ENCODE data around the gene LNPEP. TPM values are rescaled to one million over a fixed set of nuclear protein-coding genes. Genes with fewer than 3 reads are reported as not detected.

LNPEP gene
- total and polyA plus RNA-seq, 2 donors from 2014 or later, result 6.5 to 74.3 TPM

DNA sequence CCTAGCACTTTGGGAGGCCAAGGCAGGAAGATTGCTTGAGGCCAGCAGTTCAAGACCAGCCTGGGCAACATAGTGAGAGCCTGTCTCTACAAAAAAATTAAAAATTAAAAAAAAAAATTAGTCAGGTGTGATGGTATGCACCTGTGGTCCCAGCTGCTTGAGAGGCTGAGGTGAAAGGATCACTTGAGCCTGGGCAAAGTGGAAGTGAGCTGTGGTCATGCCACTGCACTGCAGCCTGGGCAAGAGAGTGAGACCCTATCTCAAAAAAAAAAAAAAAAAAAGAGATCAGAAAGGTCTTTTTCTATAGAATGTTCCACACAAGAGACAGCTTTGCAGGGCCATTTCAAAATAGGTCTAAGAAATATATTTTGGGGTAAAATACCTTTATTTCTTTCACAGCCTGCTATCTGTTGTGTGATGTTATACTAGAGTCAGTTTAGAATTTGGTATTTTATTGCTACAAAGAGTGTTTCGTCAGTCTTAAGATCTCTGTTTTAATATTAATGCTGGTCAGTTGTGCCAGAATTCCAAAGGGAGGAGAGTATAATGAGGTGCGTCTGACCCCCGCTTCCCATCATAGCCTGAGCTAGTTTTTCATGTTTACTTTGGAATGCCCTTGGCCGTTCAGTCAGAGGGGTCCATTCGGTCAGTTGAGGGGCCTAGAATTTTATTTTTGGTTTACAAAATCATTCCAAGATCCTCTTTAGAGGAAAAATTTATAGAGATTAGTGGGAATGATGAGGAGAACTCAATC is 9.4 kb downstream of the LNPEP start:
- no peaks in the 10 kb centered on the region for H3K27me3 ChIP-seq (ENCODE audit: control insufficient read depth, insufficient read depth, low read length)
- peaks cover 0 to 8% (median 0%) of the 10 kb centered on the region in 3 donors for H3K4me1 ChIP-seq (ENCODE audit: control insufficient read depth in 2 of 3, insufficient read depth in 2 of 3, low read depth in 1 of 3, low read length in 3 of 3)
- FAIRE-seq (no peak), DNase-seq (no peak)
- no peak overlapping the region for H3K27ac ChIP-seq (ENCODE audit: low read depth in 2 of 2, low read length in 2 of 2)
- H3K9ac ChIP-seq (ENCODE audit: low read length in 3 of 3), result no peak overlapping the region
- no peak overlapping the region for H3K4me3 ChIP-seq (ENCODE audit: low read length in 3 of 3)
- intact Hi-C loops (cut with DNase I), result no loop called here
- TF ChIP-seq, protein P1, sequence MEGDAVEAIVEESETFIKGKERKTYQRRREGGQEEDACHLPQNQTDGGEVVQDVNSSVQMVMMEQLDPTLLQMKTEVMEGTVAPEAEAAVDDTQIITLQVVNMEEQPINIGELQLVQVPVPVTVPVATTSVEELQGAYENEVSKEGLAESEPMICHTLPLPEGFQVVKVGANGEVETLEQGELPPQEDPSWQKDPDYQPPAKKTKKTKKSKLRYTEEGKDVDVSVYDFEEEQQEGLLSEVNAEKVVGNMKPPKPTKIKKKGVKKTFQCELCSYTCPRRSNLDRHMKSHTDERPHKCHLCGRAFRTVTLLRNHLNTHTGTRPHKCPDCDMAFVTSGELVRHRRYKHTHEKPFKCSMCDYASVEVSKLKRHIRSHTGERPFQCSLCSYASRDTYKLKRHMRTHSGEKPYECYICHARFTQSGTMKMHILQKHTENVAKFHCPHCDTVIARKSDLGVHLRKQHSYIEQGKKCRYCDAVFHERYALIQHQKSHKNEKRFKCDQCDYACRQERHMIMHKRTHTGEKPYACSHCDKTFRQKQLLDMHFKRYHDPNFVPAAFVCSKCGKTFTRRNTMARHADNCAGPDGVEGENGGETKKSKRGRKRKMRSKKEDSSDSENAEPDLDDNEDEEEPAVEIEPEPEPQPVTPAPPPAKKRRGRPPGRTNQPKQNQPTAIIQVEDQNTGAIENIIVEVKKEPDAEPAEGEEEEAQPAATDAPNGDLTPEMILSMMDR (IDR thresholded peaks at IDR 0.05; ENCODE audit: borderline replicate concordance, extremely low read depth, insufficient read depth), result no peak
- H3K36me3 ChIP-seq (ENCODE audit: control insufficient read depth in 2 of 3, insufficient read depth in 3 of 3, low read length in 3 of 3), result no peaks in the 10 kb centered on the region
- H3K9me3 ChIP-seq (ENCODE audit: control insufficient read depth in 2 of 3, insufficient read depth in 1 of 3, low read length in 3 of 3), result no peaks in the 10 kb centered on the region

DNA sequence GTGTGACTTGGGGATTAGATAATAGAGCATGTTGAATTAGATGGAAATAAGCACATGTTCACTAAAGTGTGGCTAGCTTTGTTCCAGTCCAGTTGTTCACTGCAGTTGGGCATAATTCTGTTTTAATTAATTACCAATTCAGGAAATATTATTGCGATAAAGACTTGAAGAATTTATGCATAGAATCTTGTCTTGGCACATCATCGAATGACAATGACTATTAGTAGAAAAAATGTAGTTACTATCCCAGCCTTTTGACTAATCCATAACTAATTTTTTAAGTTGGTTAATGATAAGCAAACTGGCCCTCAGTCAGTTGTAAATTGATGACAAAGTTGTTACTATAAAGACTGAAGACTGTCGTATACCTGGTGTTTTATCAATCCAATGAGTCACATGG is 10.5 kb downstream of the LNPEP start:
- Histone ChIP-seq H3K36me3 (ENCODE audit: control insufficient read depth in 2 of 3, insufficient read depth in 3 of 3, low read length in 3 of 3) (no peaks in the 10 kb centered on the region), H3K4me1 (ENCODE audit: control insufficient read depth in 2 of 3, insufficient read depth in 2 of 3, low read depth in 1 of 3, low read length in 3 of 3) (peaks cover 0 to 8% (median 0%) of the 10 kb centered on the region in 3 donors), H3K27ac (ENCODE audit: low read depth in 2 of 2, low read length in 2 of 2) (no peak overlapping the region), H3K9me3 (ENCODE audit: control insufficient read depth in 2 of 3, insufficient read depth in 1 of 3, low read length in 3 of 3) (no peaks in the 10 kb centered on the region), H3K9ac (ENCODE audit: low read length in 3 of 3) (no peak overlapping the region), H3K27me3 (ENCODE audit: control insufficient read depth, insufficient read depth, low read length) (no peaks in the 10 kb centered on the region), H3K4me3 (ENCODE audit: low read length in 3 of 3) (no peak overlapping the region)
- TF ChIP-seq, protein P1 (IDR thresholded peaks at IDR 0.05; ENCODE audit: borderline replicate concordance, extremely low read depth, insufficient read depth), result no peak
- intact Hi-C loops (cut with DNase I), result no loop called here
- FAIRE-seq (no peak), DNase-seq (no peak)

DNA sequence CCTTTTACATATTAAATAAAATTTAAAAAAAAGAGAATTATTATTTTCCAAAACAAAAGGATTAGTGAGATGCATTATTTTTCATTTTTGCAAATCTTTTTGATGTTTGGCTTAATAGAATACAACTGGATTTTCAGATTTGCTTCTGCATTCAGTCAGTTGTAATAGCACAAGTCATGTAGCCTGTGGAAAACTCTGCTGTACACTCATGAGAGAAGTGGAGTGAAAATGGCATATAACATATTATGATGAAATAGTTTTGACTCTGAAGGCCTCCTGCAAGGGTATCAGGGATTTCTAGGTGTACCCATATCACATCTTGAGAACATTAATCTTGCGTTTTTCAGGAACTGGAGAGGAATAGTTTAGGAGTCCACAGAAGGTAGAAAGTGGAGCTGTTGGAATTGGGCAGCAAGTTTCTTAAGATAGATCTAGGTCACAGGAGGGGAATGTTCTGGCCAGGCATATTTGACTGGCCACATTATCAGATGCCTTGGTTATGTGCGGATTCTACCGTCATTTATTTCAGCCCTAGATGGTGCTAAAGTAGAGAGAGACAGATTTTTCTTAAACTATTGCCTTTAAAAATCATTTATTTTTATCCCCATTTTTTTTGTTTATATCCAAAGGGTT is 16.4 kb downstream of the LNPEP start:
- H3K4me3 ChIP-seq (ENCODE audit: low read length in 3 of 3), result no peak overlapping the region
- intact Hi-C loops (cut with DNase I), result no loop called here
- TF ChIP-seq, protein P1 (IDR thresholded peaks at IDR 0.05; ENCODE audit: borderline replicate concordance, extremely low read depth, insufficient read depth), result no peak
- H3K27ac ChIP-seq (ENCODE audit: low read depth in 2 of 2, low read length in 2 of 2), result peak overlapping the region; percentile 15 to 67
- H3K9ac ChIP-seq (ENCODE audit: low read length in 3 of 3), result peak overlapping the region in 1 of 3 donors; percentile 41
- no peaks in the 10 kb centered on the region for H3K36me3 ChIP-seq (ENCODE audit: control insufficient read depth in 2 of 3, insufficient read depth in 3 of 3, low read length in 3 of 3)
- no peak for DNase-seq
- peaks cover 0 to 12% (median 0%) of the 10 kb centered on the region in 3 donors for H3K4me1 ChIP-seq (ENCODE audit: control insufficient read depth in 2 of 3, insufficient read depth in 2 of 3, low read depth in 1 of 3, low read length in 3 of 3)
- no peaks in the 10 kb centered on the region for H3K9me3 ChIP-seq (ENCODE audit: control insufficient read depth in 2 of 3, insufficient read depth in 1 of 3, low read length in 3 of 3)
- no peaks in the 10 kb centered on the region for H3K27me3 ChIP-seq (ENCODE audit: control insufficient read depth, insufficient read depth, low read length)
- peak; percentile 80 for FAIRE-seq
